Measurements from ENCODE around the gene EML4.
A peak's percentile ranks its signal among the peaks of the same experiment; 100 is the strongest.

Gene EML4

DNA sequence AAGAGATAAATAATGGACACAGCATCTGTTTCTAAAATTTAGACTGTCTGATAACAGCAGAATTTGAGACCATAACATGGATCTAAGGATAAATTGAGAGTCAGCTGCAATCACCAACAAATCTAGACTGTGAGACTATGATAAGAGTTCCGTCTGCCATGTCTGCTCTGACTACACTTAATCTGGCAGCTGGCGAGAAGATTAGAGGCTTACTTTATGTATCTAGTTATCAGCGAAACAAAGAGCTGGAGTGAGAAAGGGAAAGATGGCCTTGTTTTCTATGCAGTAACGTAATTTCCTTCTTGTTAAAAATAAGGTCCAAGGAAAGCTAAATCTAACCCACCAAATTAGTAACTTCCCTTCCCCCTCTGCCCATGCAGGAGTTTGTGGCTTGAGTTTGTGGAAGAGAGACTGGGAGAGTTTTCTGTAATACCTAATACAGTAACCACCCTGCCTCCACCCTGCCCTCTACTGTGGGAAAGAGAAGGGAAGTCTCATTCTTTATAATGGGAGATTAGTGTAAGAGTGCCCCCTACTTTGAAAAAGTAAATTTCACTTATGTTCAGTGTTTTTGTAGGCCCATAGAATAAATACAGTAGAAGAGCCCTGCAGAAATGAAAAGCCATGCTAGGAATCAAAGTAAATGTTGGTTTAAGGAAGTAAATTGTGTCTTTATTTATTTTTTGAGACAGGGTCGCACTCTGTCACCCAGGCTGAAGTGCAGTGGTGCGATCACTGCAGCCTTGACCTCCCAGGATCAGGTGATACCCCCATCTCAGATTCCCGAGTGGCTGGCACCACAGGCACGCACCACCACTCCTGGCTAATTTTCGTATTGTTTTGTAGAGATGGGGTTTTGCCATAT, 27.5 kb downstream of the EML4 start:
- DNase-seq (ENCODE audit: low read depth): peak; percentile 7

DNA sequence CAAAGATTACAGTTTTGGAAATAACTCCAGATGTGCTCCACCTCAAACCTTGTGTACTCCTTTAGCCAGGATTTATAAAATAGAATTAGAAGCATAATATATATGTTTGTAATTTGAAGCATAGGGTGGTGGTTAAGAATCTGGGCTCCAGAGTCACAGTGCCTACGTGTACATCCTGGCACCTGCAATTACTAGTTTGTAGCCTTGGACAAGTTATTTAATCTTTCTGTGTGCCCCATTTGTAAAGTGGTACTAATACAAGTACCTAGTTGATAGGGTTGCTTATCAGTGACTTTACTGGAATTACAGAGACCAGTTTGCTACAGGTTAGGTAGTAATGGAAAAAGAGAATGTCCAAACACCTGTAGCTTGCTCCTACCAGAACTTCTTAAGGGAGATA, 28.6 kb downstream of the EML4 start:
- no peak for DNase-seq (ENCODE audit: low read depth)

DNA sequence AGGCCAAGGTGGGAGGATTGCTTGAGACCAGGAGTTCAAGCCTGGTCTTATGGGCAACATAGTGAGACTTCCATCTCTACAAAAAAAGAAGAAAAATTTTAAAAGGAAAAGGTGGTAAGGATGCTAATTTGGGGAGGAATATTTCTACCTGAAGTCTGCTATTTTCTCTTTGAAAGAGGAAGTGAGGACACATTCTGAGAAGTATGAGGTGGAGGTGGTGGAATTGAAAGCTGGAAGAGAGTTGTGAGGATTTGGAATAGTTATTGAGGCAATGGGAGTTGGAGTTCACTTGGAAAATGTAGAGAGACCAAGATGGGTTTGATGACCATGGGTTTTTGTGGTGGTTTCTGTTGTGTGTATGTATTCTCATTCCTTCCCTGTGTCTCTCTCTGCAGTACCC, 29.3 kb downstream of the EML4 start:
- DNase-seq (ENCODE audit: low read depth): no peak

DNA sequence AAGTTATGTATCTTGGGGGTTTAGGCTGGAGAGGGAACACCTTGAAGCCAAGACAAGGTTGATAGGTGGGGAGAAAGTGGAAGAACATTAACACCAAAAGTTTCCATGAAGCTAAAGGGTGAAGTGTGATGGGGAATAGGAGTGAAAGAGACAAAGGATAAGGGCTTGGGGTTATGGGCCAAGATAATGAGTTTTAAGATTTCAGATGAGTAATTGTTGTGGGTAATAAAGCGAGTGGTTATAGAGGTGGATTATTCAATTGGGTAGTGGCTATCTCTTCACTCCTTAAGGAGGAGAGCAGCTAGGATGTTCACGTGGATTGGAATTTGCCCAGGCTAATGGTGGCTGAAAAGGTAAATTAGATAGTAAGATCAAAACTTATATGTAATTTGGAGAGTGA, 29.8 kb downstream of the EML4 start:
- DNase-seq (ENCODE audit: low read depth): no peak

DNA sequence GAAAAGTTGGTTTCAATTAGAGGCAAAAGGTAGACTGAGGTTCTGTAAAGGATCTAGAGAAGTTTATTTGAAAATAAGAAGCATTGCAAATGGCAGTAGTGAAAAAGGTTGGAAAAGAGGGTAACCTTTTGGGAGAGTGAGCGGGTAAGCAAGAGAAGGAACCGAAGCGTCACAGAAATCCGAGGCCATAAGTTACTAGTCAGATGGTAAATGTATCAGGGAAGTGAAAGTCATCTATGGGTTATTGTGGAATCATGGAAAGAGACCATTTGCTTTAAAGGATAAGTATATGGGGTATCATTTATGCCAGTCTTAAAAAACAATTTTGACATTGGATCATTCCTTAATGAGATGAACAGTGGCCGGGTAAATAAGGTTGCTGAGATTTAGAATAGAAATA, 30.5 kb downstream of the EML4 start:
- no peak for DNase-seq (ENCODE audit: low read depth)

DNA sequence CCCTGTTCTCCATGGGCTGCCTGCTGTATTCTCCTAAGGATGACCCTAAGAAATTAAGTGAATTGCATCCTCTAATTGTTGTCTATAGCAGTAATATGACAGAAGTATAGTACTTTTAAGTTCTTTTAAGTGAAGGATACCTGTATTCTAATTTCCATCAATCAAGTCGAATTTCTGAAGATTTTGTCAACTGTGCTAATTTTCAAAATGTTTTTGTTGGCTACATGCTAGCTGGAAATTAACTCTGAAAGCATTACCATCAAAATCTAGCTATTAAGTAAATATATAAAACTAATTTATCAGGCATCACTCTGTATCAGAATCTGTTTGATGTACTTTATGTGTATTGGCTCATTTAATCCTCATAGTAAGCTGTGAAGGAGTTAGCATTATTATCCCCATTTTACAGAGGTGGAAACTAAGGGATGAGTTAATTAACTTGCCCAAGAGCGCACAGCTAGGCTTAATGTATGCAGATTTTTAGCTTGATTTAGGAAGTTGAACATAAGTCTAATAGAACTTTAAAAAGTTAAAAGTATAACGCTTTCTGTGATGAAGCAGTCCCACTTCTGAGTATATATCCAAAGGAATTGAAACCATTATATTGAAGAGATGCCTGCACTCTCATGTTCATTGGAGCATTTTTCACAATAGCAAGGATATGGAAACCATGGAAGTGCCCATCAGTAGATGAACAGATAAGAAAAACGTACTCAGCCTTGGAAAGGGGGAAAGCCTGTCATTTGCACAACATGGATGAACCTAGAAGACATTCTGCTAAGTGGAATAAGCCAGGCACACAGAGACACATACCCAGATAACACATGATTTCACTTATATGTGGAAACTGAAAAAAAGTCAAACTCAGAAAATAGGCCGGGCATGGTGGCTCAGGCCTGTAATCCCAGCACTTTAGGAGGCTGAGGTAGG, 32.0 kb downstream of the EML4 start:
- DNase-seq (ENCODE audit: low read depth): no peak

DNA sequence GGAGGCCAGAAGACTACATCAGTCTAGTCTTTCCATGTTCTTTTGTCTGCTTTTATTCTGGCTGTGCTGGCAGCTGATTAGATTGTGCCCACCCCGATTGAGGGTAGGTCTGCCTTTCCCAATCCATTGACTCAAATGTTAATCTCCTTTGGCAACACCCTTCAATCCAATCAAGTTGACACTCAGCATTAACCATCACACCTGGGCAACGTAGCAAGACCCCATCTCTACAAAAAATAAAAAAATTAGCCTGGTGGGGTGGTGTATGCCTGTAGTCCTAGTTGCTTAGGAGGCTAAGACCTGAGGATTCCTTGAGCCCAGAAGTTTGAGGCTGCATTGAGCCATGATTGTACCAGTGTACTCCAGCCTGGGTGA, 33.5 kb downstream of the EML4 start:
- no peak for DNase-seq (ENCODE audit: low read depth)

DNA sequence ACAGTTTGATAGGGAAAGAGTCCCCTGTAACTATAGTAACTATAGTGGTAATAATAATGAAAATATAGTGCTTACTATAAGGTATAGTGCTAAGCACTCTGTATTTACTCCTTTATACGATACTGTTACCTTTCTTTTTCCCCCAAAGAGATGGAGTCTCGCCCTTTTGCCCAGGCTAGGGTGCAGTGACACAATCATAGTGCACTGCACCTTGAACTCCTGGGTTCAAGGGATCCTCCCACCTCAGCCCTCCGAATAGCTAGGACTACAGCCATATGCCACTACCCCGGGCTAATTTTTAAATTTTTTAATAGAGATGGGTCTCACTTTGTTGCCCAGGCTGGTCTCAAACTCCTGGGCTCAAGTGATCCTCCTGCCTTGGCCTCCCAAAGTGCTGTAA, 34.6 kb downstream of the EML4 start:
- DNase-seq (ENCODE audit: low read depth): no peak

DNA sequence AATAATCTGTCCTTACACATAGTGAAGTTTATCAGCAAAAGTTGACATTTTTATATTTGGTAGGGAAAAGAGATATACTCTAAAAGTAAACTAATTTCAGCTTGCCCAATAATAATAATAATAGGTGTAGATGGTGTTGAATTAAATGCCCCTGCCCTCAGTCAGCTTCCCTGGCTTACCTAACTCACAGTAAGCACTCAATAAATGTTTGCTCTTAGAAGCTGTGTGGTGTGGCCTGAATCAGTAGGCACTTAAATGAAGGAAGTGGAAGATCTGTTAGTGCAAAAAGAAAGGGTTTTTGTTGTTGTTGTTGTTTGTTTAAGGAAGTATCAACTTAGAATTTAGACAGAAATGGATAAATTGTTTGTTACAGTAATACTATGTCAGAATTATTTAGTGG, 36.2 kb downstream of the EML4 start:
- DNase-seq (ENCODE audit: low read depth): no peak

DNA sequence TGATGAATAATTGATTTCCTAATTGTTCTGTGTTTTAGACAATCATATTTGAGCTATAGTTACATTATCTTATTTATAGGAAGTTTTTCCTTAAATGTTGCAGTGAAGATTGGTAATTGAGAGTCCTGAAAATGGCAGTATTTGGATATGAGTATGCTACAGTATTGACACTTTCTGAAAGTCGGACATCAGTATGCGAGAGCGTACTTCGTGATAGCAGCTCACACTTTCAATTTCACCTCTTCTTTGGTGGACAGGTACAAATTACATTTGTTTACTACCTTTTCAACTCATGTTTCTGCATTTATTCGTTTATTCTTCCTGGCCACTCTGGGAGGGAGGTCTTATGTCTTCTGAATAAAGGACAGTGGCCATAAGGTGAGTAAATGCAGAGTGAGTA, 38.7 kb downstream of the EML4 start:
- no peak for DNase-seq (ENCODE audit: low read depth)

DNA sequence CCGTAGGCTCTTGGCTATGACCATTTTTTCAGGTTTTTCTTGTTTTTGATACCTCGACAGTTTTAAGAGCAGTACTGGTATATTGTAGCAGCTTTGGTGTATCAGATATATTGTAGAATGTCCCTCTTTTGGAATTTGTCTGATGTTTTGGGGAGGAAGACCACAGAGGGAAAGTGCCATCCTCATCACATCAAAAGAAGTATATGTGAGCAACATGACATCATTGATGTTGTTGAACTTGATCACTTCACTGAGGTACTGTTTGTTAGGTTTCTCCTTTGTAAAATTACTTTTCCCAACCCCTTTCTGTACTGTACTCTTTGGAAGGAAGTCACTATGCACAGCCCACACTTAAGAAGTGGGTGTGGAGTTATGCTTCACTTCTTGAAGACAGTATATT, 41.0 kb downstream of the EML4 start:
- DNase-seq (ENCODE audit: low read depth): no peak

DNA sequence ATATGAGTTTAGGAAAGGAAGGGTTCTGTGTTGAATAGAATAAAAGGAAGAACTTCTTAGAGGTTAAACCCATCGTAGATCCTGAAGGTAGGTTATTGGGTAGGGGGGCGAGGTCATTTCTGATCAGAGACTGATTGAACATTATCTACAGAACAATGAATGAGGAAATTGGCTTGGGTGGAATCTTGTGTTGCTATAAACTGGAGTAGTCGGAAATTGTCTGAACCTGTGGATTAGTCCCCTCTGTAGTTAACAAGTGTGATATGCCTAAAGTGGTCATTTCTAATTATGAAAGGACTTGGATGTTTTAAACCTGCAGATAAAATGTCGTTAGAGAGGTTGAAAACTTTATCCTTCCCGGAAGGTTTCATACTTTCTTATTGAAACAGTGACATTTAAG, 42.1 kb downstream of the EML4 start:
- no peak for DNase-seq (ENCODE audit: low read depth)

DNA sequence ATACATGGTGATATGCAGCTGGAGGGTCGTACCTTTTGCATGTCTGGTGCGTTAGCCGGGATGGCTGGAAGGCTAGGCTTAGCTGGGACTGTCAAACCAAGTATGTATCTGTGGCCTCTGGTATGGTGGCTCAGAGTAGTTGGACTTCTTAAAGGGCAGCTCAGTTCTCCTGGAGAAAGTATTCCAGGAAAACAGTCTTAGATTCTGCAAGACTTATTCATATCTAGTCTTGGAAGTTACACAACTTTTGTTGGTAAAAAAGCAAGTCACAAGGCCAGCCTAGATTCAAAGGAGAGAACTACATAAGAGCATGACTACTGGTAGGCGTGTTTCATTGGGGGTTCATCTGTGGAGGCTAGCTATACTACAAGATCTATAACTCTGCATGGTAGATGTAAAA, 45.5 kb downstream of the EML4 start:
- DNase-seq (ENCODE audit: low read depth): peak; percentile 41

DNA sequence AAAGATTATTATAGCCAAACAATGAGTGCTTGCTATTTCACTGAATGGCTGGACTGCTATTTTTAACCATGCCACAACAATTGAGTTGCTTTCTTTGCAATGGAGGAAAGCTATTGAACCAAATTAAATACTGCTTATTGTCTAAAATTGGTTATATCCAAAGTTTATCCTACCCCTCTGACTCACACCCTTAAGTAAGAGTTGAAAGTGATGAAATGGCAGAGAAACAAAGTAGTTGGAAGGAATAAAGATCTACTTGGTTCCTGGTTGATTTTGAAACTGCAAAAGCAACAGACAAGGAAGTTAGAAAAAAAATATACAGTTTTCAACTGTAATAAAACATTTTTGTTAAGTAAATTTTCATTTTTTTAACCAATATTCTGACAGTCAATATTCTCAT, 47.5 kb downstream of the EML4 start:
- DNase-seq (ENCODE audit: low read depth): peak; percentile 67

DNA sequence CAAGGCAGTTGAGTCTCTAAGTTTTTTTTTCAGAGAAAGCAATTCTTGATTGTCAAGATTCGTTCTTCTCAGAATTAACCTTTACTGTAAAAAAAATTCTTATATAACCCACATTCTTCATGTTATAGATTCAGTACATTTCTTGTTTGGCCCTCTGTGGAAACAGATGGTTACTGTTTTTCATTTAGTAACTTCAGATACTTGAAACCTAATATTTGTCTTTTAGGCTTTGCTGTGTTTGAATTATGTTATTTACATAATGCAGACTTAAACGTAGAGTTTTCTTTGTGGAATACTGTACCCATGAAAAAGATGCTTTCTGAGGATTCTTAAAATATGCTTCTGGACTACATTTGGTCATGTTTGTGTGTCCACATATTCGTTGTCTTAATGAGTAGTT, 48.2 kb downstream of the EML4 start:
- no peak for DNase-seq (ENCODE audit: low read depth)

DNA sequence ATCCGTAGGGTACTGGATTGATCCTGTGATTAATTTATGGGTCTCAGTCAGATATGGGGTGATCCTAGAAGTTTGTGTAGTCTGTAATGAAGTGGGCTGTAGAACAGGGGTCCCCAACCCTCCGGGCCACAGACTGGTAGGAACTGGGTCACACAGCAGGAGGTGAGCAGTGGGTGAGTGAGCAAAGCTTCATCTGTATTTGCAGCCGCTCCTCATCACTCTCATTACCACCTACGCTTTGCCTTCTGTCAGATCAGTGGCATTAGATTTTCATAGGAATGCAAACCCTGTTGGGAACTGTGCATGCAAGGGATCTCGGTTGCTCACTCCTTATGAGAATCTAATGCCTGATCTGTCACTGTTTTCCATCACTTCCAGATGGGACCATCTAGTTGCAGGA, 48.8 kb downstream of the EML4 start:
- DNase-seq (ENCODE audit: low read depth): no peak

DNA sequence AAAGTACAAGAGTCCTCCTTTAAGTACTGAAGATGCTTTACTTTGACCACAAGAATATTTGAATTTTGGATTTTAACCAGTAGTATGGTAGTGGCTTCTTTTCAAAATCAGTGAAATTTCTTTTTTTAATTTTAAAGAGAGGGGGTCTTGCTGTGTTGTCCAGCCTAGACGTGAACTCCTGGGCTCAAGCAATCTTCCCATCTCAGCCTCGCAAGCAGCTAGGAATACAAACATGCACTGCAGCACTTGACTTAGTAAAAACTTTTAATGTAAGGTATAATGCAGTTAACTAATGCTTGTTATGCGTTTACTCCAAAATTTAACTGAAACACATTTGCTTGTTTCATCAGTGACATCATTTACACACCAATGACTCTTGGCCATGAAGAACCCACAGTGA, 49.6 kb downstream of the EML4 start:
- no peak for DNase-seq (ENCODE audit: low read depth)

DNA sequence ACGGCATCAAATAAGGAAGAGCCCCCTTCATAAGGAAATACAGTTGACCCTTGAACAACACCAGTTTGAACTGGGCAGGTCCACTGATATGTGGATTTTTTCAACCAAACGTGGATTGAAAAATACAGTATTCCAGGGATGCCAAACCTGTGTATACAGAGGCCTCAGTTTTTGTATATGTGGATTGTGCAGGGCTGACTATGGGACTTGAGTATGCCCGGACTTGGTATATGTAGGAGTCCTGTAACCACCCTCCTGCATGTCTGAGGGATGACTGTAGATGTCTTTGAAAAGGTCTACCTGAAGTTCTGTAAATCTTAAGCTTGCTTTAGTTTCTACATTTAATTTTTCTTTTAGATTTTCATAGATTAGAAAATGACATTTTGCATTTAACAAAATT, 50.0 kb downstream of the EML4 start:
- DNase-seq (ENCODE audit: low read depth): no peak

DNA sequence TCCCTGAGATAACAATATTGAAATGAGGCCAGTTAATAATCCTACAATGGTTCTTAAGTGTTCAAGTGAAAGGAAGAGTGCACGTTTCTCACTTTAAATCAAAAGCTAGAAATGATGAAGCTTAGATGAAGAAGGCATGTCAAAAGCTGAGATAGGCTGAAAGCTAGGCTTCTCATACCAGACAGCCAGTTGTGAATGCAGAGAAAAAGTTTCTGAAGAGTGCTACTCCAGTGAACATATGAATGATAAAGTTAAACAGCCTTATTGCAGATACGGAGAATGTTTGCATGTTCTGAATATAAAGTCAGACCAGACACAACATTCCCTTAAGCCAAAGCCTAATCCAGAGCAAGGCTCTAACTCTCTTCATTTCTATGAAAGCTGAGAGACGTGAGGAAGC, 51.4 kb downstream of the EML4 start:
- DNase-seq (ENCODE audit: low read depth): no peak

DNA sequence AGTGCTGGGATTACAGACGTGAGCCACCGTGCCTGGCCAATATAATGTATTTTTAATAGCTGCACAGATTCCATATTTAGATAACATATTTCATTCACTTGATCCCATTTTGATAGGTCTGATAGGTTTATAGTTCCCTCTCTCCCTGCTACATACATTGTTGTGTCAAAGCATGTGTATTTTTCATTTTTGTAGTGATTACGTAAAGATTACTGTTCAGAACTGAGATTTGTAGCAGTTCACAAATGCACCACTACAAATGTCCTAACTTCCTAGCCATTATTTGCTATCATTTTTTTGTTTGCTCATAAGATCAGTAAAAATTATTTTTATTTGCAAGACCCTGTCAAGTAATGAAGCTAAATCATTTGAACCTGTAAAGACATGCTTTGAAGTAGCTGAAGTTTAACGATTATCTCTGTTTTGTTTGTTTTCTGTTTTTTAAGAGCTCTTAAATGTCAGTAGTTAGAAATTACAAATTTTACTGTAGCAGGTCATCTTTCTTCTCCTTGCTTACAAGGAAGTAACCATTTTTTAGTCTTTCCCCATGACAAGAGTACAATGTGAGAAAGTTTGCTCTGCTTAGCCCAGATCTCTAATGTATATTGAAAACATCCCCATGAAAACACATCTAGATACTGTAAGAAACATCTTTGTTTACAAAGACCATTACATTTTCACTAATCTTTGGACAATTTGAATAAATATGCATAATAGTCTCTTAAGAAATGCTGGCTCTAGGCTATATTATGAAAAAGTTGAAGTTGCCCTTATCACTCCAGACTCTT, 54.1 kb downstream of the EML4 start:
- no peak for DNase-seq (ENCODE audit: low read depth)

DNA sequence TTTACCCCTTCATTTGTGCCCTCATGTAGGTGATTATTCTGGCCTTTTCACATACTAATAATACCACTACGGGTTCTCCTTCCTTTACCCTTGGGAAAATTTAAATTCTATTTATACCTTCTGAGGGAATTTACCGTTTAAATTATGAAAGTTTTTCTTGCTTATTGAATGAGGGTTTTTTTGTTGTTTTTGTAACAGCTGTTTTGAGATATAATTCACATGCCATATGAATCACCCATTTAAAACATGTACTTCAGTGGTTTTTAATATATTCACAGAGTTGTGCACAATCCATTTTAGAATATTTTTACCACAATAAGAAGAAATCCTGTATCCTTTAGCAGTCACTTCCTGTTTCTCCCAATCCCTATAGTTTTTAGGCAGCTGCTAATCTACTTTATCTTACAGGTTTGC, 54.7 kb downstream of the EML4 start:
- peak; percentile 36 for DNase-seq (ENCODE audit: low read depth)

DNA sequence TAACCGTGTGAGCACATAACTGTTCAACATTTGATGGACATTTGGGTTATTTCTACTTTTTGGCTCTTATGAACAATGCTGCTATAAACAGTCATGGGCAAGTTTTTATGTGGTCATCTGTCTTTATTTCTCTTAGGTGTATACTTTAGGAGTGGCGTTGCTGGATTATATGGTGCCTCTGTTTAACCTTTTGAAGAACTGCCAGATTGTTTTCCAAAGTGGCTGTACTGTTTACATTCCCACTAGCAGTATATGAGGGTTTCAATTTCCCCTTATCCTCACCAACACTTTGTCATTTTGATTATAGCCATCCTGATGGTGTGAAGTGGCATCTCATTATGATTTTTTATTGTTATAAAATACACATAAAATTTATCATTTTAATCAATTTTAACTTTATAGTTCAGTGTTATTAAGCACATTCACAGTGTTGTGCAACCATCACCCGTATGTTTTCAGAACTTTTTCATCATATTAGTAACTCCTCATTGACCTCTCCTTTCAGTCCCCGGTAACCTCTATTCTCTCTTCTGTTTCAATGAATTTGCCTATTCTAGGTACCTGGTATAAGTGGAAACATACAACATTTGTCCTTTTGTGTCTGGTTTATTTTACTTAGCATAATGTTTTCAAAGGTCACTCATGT, 55.4 kb downstream of the EML4 start:
- no peak for DNase-seq (ENCODE audit: low read depth)
